ENCODE results near the gene ERAP2. TPM values are rescaled to one million over a fixed set of nuclear protein-coding genes. Genes with fewer than 3 reads are reported as not detected.

Gene ERAP2
- total RNA-seq, 1 donor, result 9.7 TPM

DNA sequence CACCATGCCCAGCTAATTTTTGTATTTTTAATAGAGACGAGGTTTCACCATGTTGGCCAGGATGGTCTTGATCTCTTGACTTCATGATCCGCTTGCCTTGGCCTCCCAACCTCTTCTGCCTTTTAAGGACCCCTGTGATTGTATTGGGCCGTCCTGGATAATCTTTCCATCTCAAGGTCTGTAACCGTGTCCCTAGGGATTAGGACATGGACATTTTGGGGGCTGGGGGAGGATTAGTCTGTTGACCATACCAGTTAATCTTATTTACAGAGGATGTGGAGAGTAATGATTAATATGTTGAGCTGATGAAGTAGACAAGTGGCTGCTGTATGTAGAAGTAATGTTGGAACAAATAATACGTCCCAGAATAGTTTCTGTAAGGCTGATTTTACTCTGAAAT lies 82.7 kb downstream of the ERAP2 start:
- DNase-seq (ENCODE audit: low read depth in 2 of 3, low spot score in 2 of 3), result no peak

DNA sequence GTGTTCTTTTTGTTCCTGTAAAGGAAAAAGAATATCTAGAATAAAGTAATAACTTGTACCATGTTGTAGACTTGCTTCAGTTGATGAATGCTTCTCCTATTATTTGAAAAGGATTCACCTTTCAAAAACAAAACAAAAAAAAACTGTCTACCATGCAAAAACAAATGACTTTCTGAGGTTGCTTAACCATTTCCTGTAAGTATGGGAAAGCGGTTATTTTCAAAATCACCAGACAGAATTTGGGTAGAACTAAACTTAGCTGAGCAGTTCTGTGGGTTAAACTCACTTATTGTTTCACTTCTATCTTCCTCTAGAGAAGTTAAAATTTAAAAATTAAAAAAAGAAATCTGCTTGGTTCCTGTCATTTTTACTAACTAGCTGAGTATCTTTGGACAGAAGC lies 84.8 kb downstream of the ERAP2 start:
- peak in 2 of 3 donors; percentile 54 to 79 for DNase-seq (ENCODE audit: low read depth in 2 of 3, low spot score in 2 of 3)

DNA sequence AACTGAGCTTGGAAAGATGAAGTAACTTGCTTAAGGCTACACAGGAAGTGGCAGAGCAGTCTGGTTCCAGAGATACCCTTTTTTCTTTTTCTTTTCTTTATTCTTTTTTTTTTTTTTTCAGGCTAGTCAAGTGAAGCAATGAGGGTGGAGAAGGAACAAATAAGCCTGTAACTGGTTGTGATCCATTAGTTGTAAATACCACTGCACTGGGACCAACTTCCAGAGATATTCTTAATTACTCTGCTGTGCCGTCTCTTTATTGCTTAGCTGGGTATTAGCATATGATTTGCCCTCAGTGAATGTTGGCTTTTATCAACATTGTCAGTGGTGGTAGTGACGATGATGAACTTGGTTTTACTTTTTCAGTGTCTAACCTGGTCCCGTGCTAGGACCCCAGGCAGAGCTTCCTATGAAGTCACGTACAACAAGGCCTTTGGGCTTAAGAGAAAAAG lies 86.3 kb downstream of the ERAP2 start:
- peak in 2 of 3 donors; percentile 28 to 72 for DNase-seq (ENCODE audit: low read depth in 2 of 3, low spot score in 2 of 3)

DNA sequence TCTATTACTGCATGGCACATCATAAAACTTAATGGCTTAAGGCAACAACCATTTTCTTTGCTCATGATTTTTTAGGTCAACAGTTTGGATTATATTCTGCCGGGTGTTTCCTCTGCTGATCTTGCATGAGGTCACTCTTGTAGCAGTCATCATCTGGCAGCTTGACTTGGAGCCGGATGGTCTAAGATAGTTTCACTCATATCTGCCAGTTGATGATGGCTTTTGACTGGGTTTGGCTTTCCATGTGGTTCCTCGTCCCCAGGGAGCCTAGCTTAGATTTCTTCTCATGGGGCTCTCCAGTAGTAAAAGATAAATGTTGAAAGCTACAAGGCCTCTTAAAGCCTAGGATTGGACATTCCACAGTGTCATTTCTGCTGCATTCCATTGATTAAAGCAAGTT lies 87.0 kb downstream of the ERAP2 start:
- peak in 2 of 3 donors; percentile 54 to 79 for DNase-seq (ENCODE audit: low read depth in 2 of 3, low spot score in 2 of 3)

DNA sequence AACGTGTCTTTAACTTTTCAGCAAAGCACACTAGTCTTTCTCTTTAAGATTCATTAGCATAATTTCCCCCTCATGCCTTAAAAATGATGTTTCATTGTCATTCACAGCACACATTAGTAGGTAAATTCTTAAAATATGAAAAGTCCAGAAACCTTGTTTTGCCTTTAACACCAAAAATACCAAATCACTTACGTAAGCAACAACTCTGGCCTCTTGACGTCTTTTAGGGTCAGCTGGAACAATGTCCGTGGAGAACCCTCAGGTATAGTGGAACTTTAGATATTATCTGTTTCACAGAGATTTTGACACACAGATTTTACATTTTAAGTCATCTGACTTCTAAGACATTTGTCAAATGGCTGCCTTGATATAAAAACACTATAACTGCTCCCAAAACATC lies 90.5 kb downstream of the ERAP2 start:
- no peak for DNase-seq (ENCODE audit: low read depth in 2 of 3, low spot score in 2 of 3)

DNA sequence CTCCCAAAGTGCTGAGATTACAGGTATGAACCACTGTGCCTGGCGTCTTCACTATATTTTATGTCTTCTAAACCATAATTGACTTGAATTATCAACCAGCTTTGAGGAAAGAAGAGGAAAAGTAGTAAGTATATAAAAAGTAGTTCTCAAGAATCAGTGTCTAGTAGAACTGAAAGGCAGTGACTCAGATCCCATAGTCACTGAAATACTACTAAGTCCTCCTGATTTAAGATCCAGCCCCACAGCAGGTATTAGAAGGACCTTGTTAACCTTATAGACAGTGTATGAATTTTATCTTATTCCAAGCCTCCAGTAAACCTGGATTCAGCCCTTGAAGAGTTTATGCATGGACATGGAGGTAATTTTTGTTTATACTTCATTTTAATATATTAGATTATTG lies 91.1 kb downstream of the ERAP2 start:
- DNase-seq (ENCODE audit: low read depth in 2 of 3, low spot score in 2 of 3), result no peak

DNA sequence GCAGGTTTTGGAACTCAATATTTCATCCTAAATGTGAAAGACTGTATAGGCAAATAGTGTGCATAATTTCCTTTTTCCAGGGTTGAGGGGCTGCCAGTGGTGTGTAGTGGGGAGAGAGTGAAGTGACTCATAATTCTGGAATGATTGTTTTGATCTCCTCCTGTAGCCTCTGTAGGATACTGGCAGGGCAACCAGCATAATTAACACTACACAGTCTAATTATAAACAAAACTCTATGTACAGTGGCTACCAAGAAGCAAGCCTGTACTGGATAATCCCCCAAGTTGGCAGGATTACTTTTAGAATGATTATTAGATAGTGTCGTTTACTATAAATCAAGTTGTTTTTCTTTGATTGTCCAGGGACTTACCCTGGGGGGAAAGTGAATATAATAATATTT lies 91.8 kb downstream of the ERAP2 start:
- DNase-seq (ENCODE audit: low read depth in 2 of 3, low spot score in 2 of 3), result no peak

DNA sequence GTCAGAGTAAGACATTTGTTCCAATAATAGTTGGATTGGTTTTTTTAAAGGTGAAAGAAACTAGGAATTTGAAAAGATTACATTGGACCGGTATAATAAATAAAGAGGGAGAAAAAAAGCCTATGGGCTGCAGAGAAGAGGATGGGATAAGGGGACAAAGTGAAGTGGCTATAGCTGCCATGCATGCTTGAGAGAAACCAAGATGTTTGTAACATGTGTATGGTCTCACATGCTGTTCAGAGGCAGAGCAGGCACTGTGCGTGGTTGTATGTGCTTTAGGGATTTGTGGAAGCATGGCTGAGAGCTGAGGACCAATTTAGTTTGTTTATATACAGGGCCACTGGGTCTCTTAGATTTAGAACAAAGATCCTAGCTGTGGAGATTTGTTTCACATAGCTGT lies 92.3 kb downstream of the ERAP2 start:
- DNase-seq (ENCODE audit: low read depth in 2 of 3, low spot score in 2 of 3), result no peak

Small RNAs within 50 kb of the gene (small RNA-seq; reads per million reads assigned to genes)
- gene RF00019, result not detected

Other genes with a start within 250 kb of the ERAP2 start
- 29.9 TPM for gene CAST, start 214.1 kb upstream of the ERAP2 start, total RNA-seq
- 68.7 TPM for gene ERAP1, start 68.6 kb upstream of the ERAP2 start, total RNA-seq
- 36.1 TPM for gene LNPEP, start 59.6 kb downstream of the ERAP2 start, total RNA-seq